ENCODE results near the gene ADSS1.
"Not testable (repeated sequence)": the region's sequence is repeated elsewhere in the genome, so short reads cannot be mapped to it uniquely, and the experiment has no call there.

Gene ADSS1

GRCh38 chr14:104718147-104718546, 5.9 kb upstream of the ADSS1 start:
- no peak for DNase-seq

- no peak for DNase-seq
These were observed 5.2 kb upstream of the ADSS1 start for GRCh38 chr14:104718871-104719270.

- DNase-seq: no peak
These were observed 4.7 kb upstream of the ADSS1 start for GRCh38 chr14:104719343-104719742.

- no peak for DNase-seq
These were observed 2.3 kb upstream of the ADSS1 start for GRCh38 chr14:104721505-104722431.

- DNase-seq: no peak
These were observed 935 bp upstream of the ADSS1 start for GRCh38 chr14:104722938-104723650.

GRCh38 chr14:104724407-104724980, 465 bp downstream of the ADSS1 start:
- no peak for DNase-seq

GRCh38 chr14:104724981-104725771, 1.1 kb downstream of the ADSS1 start:
- DNase-seq: no peak

GRCh38 chr14:104725772-104726548, 1.9 kb downstream of the ADSS1 start:
- DNase-seq: no peak

- DNase-seq: no peak
These were observed 2.8 kb downstream of the ADSS1 start for GRCh38 chr14:104726600-104727451.

- no peak for DNase-seq
These were observed 4.6 kb downstream of the ADSS1 start for GRCh38 chr14:104728631-104729030.

- not testable (repeated sequence) for DNase-seq
These were observed 5.3 kb downstream of the ADSS1 start for GRCh38 chr14:104729176-104729834.

GRCh38 chr14:104729835-104730181, 5.8 kb downstream of the ADSS1 start:
- no peak for DNase-seq

GRCh38 chr14:104730487-104730886, 6.5 kb downstream of the ADSS1 start:
- no peak for DNase-seq

- no peak for DNase-seq
These were observed 7.6 kb downstream of the ADSS1 start for GRCh38 chr14:104731320-104732294.

- no peak for DNase-seq
These were observed 8.4 kb downstream of the ADSS1 start for GRCh38 chr14:104732355-104732804.

GRCh38 chr14:104732931-104733681, 9.1 kb downstream of the ADSS1 start:
- no peak for DNase-seq

- no peak for DNase-seq
These were observed 10.1 kb downstream of the ADSS1 start for GRCh38 chr14:104734051-104734587.

GRCh38 chr14:104734601-104734990, 10.6 kb downstream of the ADSS1 start:
- DNase-seq: no peak

Data from NCI-H345 (cell line).